ENCODE data around the gene MRPL55. TPM values are rescaled to one million over a fixed set of nuclear protein-coding genes. Genes with fewer than 3 reads are reported as not detected.

Gene MRPL55
- total RNA-seq, 4 donors from 2014 or later = 99.3 to 161 (median 119) TPM

GRCh38 chr1:228155596-228156514 lies 46.8 kb upstream of the MRPL55 start:
- H3K27me3 ChIP-seq = no peaks in the 10 kb centered on the region
- no peaks in the 10 kb centered on the region for H3K36me3 ChIP-seq
- TF ChIP-seq CTCF (IDR thresholded peaks at IDR 0.05) (no peak), EP300 (IDR thresholded peaks at IDR 0.05) (no peak), POLR2A (IDR thresholded peaks at IDR 0.05) (no peak)
- peaks cover 43% of the 10 kb centered on the region for H3K4me1 ChIP-seq
- DNase-seq (ENCODE audit: low spot score in 2 of 2) = peak in 1 of 2 donors; percentile 64
- no peak overlapping the region for H3K27ac ChIP-seq
- no peaks in the 10 kb centered on the region for H3K9me3 ChIP-seq
- 82% methylated on average over 15 of the region's 16 CpGs for WGBS
- no peak overlapping the region for H3K4me3 ChIP-seq

GRCh38 chr1:228154670-228155571 lies 45.8 kb upstream of the MRPL55 start:
- H3K27ac ChIP-seq = peak overlapping the region; percentile 28
- H3K4me1 ChIP-seq = peaks cover 43% of the 10 kb centered on the region
- H3K27me3 ChIP-seq = no peaks in the 10 kb centered on the region
- H3K4me3 ChIP-seq = no peak overlapping the region
- TF ChIP-seq POLR2A (IDR thresholded peaks at IDR 0.05) (no peak), EP300 (IDR thresholded peaks at IDR 0.05) (no peak)
- H3K9me3 ChIP-seq = no peaks in the 10 kb centered on the region
- H3K36me3 ChIP-seq = no peaks in the 10 kb centered on the region
- peak in 1 of 2 donors; percentile 61 for DNase-seq (ENCODE audit: low spot score in 2 of 2)
- 49% methylated on average over 12 of the region's 20 CpGs for WGBS

- WGBS = 90% methylated on average over 11 of the region's 11 CpGs
- Histone ChIP-seq H3K4me1 (peaks cover 46% of the 10 kb centered on the region), H3K4me3 (no peak overlapping the region), H3K27ac (no peak overlapping the region), H3K27me3 (no peaks in the 10 kb centered on the region), H3K36me3 (no peaks in the 10 kb centered on the region), H3K9me3 (no peaks in the 10 kb centered on the region)
- TF ChIP-seq EP300 (IDR thresholded peaks at IDR 0.05) = no peak
- peak in 1 of 2 donors; percentile 49 for DNase-seq (ENCODE audit: low spot score in 2 of 2)
These were observed 45.0 kb upstream of the MRPL55 start for GRCh38 chr1:228154021-228154669.

- Histone ChIP-seq H3K36me3 (peaks cover 11% of the 10 kb centered on the region), H3K27ac (no peak overlapping the region), H3K9me3 (no peaks in the 10 kb centered on the region), H3K4me3 (no peak overlapping the region), H3K27me3 (no peaks in the 10 kb centered on the region), H3K4me1 (peaks cover 53% of the 10 kb centered on the region)
- WGBS = 75% methylated on average over 3 of the region's 3 CpGs
- no peak for DNase-seq (ENCODE audit: low spot score in 2 of 2)
- TF ChIP-seq POLR2AphosphoS5 (IDR thresholded peaks at IDR 0.05) (no peak), EP300 (IDR thresholded peaks at IDR 0.05) (no peak), POLR2A (IDR thresholded peaks at IDR 0.05) (no peak), CTCF (IDR thresholded peaks at IDR 0.05) (no peak)
These were observed 43.8 kb upstream of the MRPL55 start for GRCh38 chr1:228152918-228153258.

GRCh38 chr1:228152097-228152917 lies 43.2 kb upstream of the MRPL55 start:
- whole genome bisulfite sequencing = 85% methylated on average over 15 of the region's 19 CpGs
- H3K27me3 ChIP-seq = no peaks in the 10 kb centered on the region
- H3K4me3 ChIP-seq = no peak overlapping the region
- DNase-seq (ENCODE audit: low spot score in 2 of 2) = peak in 1 of 2 donors; percentile 65
- peaks cover 17% of the 10 kb centered on the region for H3K36me3 ChIP-seq
- H3K9me3 ChIP-seq = no peaks in the 10 kb centered on the region
- no peak overlapping the region for H3K27ac ChIP-seq
- peaks cover 59% of the 10 kb centered on the region for H3K4me1 ChIP-seq
- TF ChIP-seq POLR2A (IDR thresholded peaks at IDR 0.05) (no peak), CTCF (IDR thresholded peaks at IDR 0.05) (no peak), POLR2AphosphoS5 (IDR thresholded peaks at IDR 0.05) (no peak), EP300 (IDR thresholded peaks at IDR 0.05) (no peak)

Data from suprapubic skin (tissue), 4 donors.